Measurements from ENCODE around the gene PLCL1. TPM values are rescaled to one million over a fixed set of nuclear protein-coding genes. Genes with fewer than 3 reads are reported as not detected.

PLCL1 gene
- total and polyA plus RNA-seq, 10 of the 15 experiments (the other 5 are each of a cell fraction or from before 2014, with no cell fraction given): 0.03 to 1.5 (median 0.22) TPM

DNA sequence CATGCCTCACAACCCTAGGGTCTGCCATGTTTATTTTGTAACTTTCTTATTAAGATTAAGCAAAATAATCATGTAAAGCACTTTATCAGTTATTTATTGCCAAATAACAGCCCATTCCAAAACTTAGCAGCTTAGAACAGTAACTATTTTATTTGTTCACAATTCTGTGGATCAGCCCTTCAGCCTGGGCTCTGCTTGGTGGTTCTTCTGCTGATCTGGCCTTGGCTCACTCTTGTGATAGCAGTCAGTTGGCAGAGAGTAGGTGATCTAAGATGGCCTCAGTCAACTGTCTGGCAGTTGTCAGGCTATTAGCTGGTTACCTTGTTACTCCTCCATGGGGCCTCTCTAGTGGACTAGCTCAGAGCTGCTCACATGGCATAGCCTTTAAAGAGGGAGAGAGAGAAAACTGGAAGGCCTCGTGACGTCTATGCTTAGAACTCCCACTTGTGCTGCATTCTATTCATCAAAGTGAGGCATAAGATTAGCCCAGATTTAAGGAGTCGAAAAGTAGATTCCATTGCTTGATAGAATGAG is 54.3 kb downstream of the PLCL1 start:
- no peaks in the 10 kb centered on the region for H4K20me1 ChIP-seq (ENCODE audit: control insufficient read depth, insufficient read depth)
- H3K36me3 ChIP-seq (ENCODE audit: control insufficient read depth in 2 of 2, insufficient read depth in 2 of 2, low read length in 1 of 2): no peaks in the 10 kb centered on the region
- H3K9ac ChIP-seq (ENCODE audit: control insufficient read depth, insufficient read depth, low read length): no peak overlapping the region
- in situ Hi-C loops (cut with MboI): no loop called here
- H3K4me3 ChIP-seq: no peak overlapping the region
- no peaks in the 10 kb centered on the region for H3K4me1 ChIP-seq (ENCODE audit: control insufficient read depth, insufficient read depth, low read length)
- FAIRE-seq (no peak), ATAC-seq (no peak), DNase-seq (ENCODE audit: low read depth, low spot score) (no peak)
- intact Hi-C loops (cut with micrococcal nuclease; ENCODE audit: unreplicated experiment): no loop called here
- no peaks in the 10 kb centered on the region for H3K79me2 ChIP-seq (ENCODE audit: control insufficient read depth, insufficient read depth, low read length)
- no peak overlapping the region for H3K27ac ChIP-seq (ENCODE audit: control insufficient read depth, insufficient read depth)
- H2AFZ ChIP-seq (ENCODE audit: control insufficient read depth, low read depth, low read length): no peak overlapping the region
- no TSS peak for BruUV-seq (replicated peaks)
- SMC1A ChIA-PET (ENCODE audit: uncharacterized antibody, unreplicated experiment): interaction anchor here (0.7 to 2.0 kb wide), 10 partner anchors 8 to 269 kb away, joined by 3 to 15 read pairs (median 4); no protein-coding TSS in a partner anchor
- POLR2A ChIA-PET: interaction anchor here (0.7 to 1.0 kb wide), 2 partner anchors 20 to 33 kb away, joined by 3 read pairs; no protein-coding TSS in a partner anchor
- CTCF ChIA-PET: interaction anchor here (0.9 to 1.6 kb wide), 7 partner anchors 14 to 268 kb away, joined by 3 to 6 read pairs (median 3); no protein-coding TSS in a partner anchor
- H3K4me2 ChIP-seq (ENCODE audit: control insufficient read depth, insufficient read depth): no peak overlapping the region
- no peaks in the 10 kb centered on the region; the same call in 2 of the 3 replicates for H3K9me3 ChIP-seq (replicated peaks; ENCODE audit: control insufficient read depth, insufficient read depth, low read length)
- RAD21 ChIA-PET (ENCODE audit: unreplicated experiment): interaction anchor here (0.8 to 1.8 kb wide), 4 partner anchors 11 to 148 kb away, joined by 3 to 7 read pairs (median 4); no protein-coding TSS in a partner anchor
- TF ChIP-seq HDAC6 (IDR thresholded peaks at IDR 0.05; ENCODE audit: unreplicated experiment): no peak
- no peak for TF ChIP-seq SREBF2 (IDR thresholded peaks at IDR 0.05; ENCODE audit: low read length)
- 2% methylated on average over 3 of the region's 3 CpGs for WGBS (ENCODE audit: insufficient coverage, insufficient replicate concordance, low lambda C conversion rate, missing lambda C conversion rate)
- peaks cover 0 to 4% of the 10 kb centered on the region in 2 experiments; a peak in 1 of 4 replicates for H3K27me3 ChIP-seq (replicated peaks in 1 of 2; ENCODE audit: control insufficient read depth in 2 of 2, insufficient read depth in 2 of 2, low read length in 1 of 2)

DNA sequence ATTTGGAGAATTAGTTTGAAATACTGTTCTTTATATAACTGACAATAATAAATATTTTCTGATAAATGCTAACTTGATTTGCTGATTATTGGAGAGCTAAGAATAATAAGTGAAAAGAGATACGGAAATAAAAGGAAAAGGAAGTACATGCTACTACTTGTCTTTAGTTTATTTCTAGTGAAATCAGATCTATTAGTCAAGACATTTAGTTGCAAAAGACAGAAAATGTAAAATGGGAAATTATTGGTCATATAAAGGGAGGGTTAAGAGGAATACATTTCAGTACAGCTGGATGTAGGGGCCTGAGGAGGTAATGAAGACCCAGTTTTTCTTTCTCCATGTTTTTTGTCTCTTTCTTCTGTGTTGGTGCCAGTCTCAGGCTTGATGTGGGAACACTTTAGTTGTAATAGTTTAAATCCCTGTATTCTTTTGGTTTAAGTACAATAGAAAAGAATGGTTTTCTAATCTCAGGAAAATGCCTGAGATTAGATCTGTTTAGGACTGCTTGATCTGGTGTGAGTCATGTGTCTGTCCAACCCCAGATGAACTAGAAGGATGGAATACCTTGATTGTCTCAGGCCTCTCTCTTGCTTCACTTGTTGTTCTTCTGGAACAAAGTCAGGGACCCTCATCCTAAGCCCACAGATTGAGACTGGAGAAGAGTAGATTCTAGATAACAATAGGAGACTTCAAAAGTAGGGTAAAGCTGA is 58.0 kb downstream of the PLCL1 start:
- BruUV-seq (replicated peaks): no TSS peak
- H3K79me2 ChIP-seq (ENCODE audit: control insufficient read depth, insufficient read depth, low read length): no peaks in the 10 kb centered on the region
- ChIA-PET POLR2A (no interaction called here), CTCF (interaction anchor here (1.4 kb wide), 3 partner anchors 10 to 122 kb away, joined by 3 to 5 read pairs (median 3); no protein-coding TSS in a partner anchor), RAD21 (ENCODE audit: unreplicated experiment) (no interaction called here), SMC1A (ENCODE audit: uncharacterized antibody, unreplicated experiment) (interaction anchor here (1.2 to 1.6 kb wide), 3 partner anchors 24 to 122 kb away, joined by 3 to 5 read pairs (median 3); no protein-coding TSS in a partner anchor)
- intact Hi-C loops (cut with micrococcal nuclease; ENCODE audit: unreplicated experiment) (no loop called here), in situ Hi-C loops (cut with MboI) (no loop called here)
- no peak overlapping the region for H2AFZ ChIP-seq (ENCODE audit: control insufficient read depth, low read depth, low read length)
- ATAC-seq (no peak), DNase-seq (ENCODE audit: low read depth, low spot score) (no peak), FAIRE-seq (no peak)
- peaks cover 0 to 4% of the 10 kb centered on the region in 2 experiments; a peak in 1 of 4 replicates for H3K27me3 ChIP-seq (replicated peaks in 1 of 2; ENCODE audit: control insufficient read depth in 2 of 2, insufficient read depth in 2 of 2, low read length in 1 of 2)
- no peak overlapping the region for H3K4me3 ChIP-seq
- 68% methylated on average over 1 of the region's 1 CpG for WGBS (ENCODE audit: insufficient coverage, insufficient replicate concordance, low lambda C conversion rate, missing lambda C conversion rate)
- no peak overlapping the region for H3K27ac ChIP-seq (ENCODE audit: control insufficient read depth, insufficient read depth)
- no peaks in the 10 kb centered on the region for H3K4me1 ChIP-seq (ENCODE audit: control insufficient read depth, insufficient read depth, low read length)
- H4K20me1 ChIP-seq (ENCODE audit: control insufficient read depth, insufficient read depth): no peaks in the 10 kb centered on the region
- no peaks in the 10 kb centered on the region for H3K36me3 ChIP-seq (ENCODE audit: control insufficient read depth in 2 of 2, insufficient read depth in 2 of 2, low read length in 1 of 2)
- H3K4me2 ChIP-seq (ENCODE audit: control insufficient read depth, insufficient read depth): no peak overlapping the region
- no peak overlapping the region for H3K9ac ChIP-seq (ENCODE audit: control insufficient read depth, insufficient read depth, low read length)
- H3K9me3 ChIP-seq (replicated peaks; ENCODE audit: control insufficient read depth, insufficient read depth, low read length): no peaks in the 10 kb centered on the region; the same call in 2 of the 3 replicates
- TF ChIP-seq IKZF1 (conservative IDR thresholded peaks at IDR 0.05) (no peak), ZSCAN29 (IDR thresholded peaks at IDR 0.05) (no peak), SIX5 (IDR thresholded peaks at IDR 0.05; ENCODE audit: low read depth, low read length, severe bottlenecking) (no peak), NRF1 (conservative IDR thresholded peaks at IDR 0.05; ENCODE audit: low read depth, low read length) (no peak), RBBP5 (conservative IDR thresholded peaks at IDR 0.05) (no peak), BMI1 (IDR thresholded peaks at IDR 0.05; ENCODE audit: borderline replicate concordance) (no peak), HDAC2 (IDR thresholded peaks at IDR 0.05) (no peak), SMC3 (IDR thresholded peaks at IDR 0.05; ENCODE audit: borderline replicate concordance, low read length) (no peak), KDM1A (IDR thresholded peaks at IDR 0.05; ENCODE audit: borderline replicate concordance) (no peak), SIN3A (IDR thresholded peaks at IDR 0.05; ENCODE audit: low read depth, low read length) (no peak), POLR2AphosphoS5 (IDR thresholded peaks at IDR 0.05; ENCODE audit: low read length) (no peak), NR2C1 (IDR thresholded peaks at IDR 0.05) (no peak), STAT1 (conservative IDR thresholded peaks at IDR 0.05) (no peak)
